Kidney (tissue), 14 donors: Measurements from ENCODE around the gene EEF1A1. TPM values are rescaled to one million over a fixed set of nuclear protein-coding genes. Genes with fewer than 3 reads are reported as not detected.
"Not testable (repeated sequence)": the region's sequence is repeated elsewhere in the genome, so short reads cannot be mapped to it uniquely, and the experiment has no call there.

Experiments
- DNase-seq, 5 donors: peaks; one replicate each; pipeline ENCODE4 v3.0.0-alpha.2; 2013 to 2020
- FAIRE-seq: peaks from 2 replicates; lab custom pipeline; 2012; peaks lifted over from hg19 to GRCh38; lab: Jason Lieb, UNC
- H3K27ac ChIP-seq, 2 donors: one replicate each; pipeline ENCODE4 v1.7.0; 2013; ENCODE audit warnings: low read depth in 2 of 2, low read length in 2 of 2, inconsistent platforms in 1 of 2
- H3K27me3 ChIP-seq: one replicate; pipeline ENCODE4 v1.7.1; 2013; ENCODE audit warnings: low read length, inconsistent platforms; ENCODE audit not compliant: control insufficient read depth, insufficient read depth
- H3K36me3 ChIP-seq, 3 donors: one replicate each; pipeline versions ENCODE4 v1.7.0 to v1.7.1; 2013; ENCODE audit warnings: low read length in 3 of 3, control low read depth in 1 of 3, inconsistent platforms in 1 of 3; ENCODE audit not compliant: insufficient read depth in 3 of 3, control insufficient read depth in 2 of 3
- H3K4me1 ChIP-seq, 3 donors: one replicate each; pipeline versions ENCODE4 v1.7.0 to v1.7.1; 2013; ENCODE audit warnings: low read length in 3 of 3, inconsistent platforms in 1 of 3, low read depth in 1 of 3; ENCODE audit not compliant: control insufficient read depth in 2 of 3, insufficient read depth in 2 of 3
- H3K4me3 ChIP-seq, 3 donors: one replicate each; pipeline versions ENCODE4 v1.7.0 to v1.8.1; 2013; ENCODE audit warnings: low read length in 3 of 3, control low read depth in 1 of 3, inconsistent platforms in 1 of 3
- H3K9ac ChIP-seq, 3 donors: one replicate each; pipeline versions ENCODE4 v1.7.0 to v1.7.1; 2013; ENCODE audit warnings: low read length in 3 of 3, control low read depth in 1 of 3, inconsistent platforms in 1 of 3
- H3K9me3 ChIP-seq, 3 donors: one replicate each; pipeline versions ENCODE4 v1.7.0 to v1.7.1; 2013; ENCODE audit warnings: low read length in 3 of 3, control low read depth in 1 of 3, inconsistent platforms in 1 of 3; ENCODE audit not compliant: control insufficient read depth in 2 of 3, insufficient read depth in 1 of 3
- CTCF ChIP-seq: IDR thresholded peaks from 3 replicates; pipeline ENCODE4 v1.5.1; 2012; ENCODE audit warnings: mild to moderate bottlenecking, moderate library complexity, borderline replicate concordance; ENCODE audit not compliant: insufficient read depth; ENCODE audit errors: extremely low read depth
- intact Hi-C: fragments of 100-400 bp; cut with DNase I; formaldehyde crosslinking; loops from one replicate; pipeline ENCODE4 v1.11.1; 2022
- polyA plus RNA-seq: library from polyadenylated mRNA; stranded (reverse); fragments of 350-450 nt; fragmentation: Illumina TruSeq; extraction: RNeasy Lipid Tissue Mini Kit (QIAGEN cat#74804); gene quantifications from one replicate; pipeline ENCODE4 v1.2.3, GENCODE V29; 2014; ENCODE audit warnings: low read depth, low replicate concordance; ENCODE audit not compliant: insufficient read depth
- total RNA-seq: library from RNA; stranded (reverse); fragmentation: NEBNext Ultra II Directional; extraction: Animal tissue kit (Norgen Biotek cat#: 25700); gene quantifications from one replicate; pipeline ENCODE4 v1.2.1, GENCODE V29; 2021
- donor health status: control.
- donor health status: control.
- donor health status: control.
- donor health status: control.
- donor health status: control.
- donor health status: DM: yes; HTN: yes; CAD: no.
- donor health status: Normal renal cell carcinoma (clear cell type).

Gene EEF1A1
- total and polyA plus RNA-seq, 2 donors from 2014 or later = 9,725 to 10,277 TPM

GRCh38 chr6:73519926-73520687 is 725 bp downstream of the EEF1A1 start:
- H3K27ac ChIP-seq = peak overlapping the region; percentile 99 to 100
- H3K4me1 ChIP-seq = peaks cover 3 to 34% (median 16%) of the 10 kb centered on the region in 3 donors
- DNase-seq (peak; percentile 68 to 95 (median 77)), FAIRE-seq (no peak)
- peak overlapping the region; percentile 98 to 100 (median 99) for H3K9ac ChIP-seq
- TF ChIP-seq CTCF = no peak
- H3K4me3 ChIP-seq = peak overlapping the region; percentile 95 to 98 (median 98)
- no peaks in the 10 kb centered on the region for H3K9me3 ChIP-seq
- intact Hi-C loops = loop anchor here (5.0 kb wide), 1 partner anchor 87 kb away; no protein-coding TSS in a partner anchor
- peaks cover 15 to 47% (median 18%) of the 10 kb centered on the region in 3 donors for H3K36me3 ChIP-seq
- no peaks in the 10 kb centered on the region for H3K27me3 ChIP-seq

DNA sequence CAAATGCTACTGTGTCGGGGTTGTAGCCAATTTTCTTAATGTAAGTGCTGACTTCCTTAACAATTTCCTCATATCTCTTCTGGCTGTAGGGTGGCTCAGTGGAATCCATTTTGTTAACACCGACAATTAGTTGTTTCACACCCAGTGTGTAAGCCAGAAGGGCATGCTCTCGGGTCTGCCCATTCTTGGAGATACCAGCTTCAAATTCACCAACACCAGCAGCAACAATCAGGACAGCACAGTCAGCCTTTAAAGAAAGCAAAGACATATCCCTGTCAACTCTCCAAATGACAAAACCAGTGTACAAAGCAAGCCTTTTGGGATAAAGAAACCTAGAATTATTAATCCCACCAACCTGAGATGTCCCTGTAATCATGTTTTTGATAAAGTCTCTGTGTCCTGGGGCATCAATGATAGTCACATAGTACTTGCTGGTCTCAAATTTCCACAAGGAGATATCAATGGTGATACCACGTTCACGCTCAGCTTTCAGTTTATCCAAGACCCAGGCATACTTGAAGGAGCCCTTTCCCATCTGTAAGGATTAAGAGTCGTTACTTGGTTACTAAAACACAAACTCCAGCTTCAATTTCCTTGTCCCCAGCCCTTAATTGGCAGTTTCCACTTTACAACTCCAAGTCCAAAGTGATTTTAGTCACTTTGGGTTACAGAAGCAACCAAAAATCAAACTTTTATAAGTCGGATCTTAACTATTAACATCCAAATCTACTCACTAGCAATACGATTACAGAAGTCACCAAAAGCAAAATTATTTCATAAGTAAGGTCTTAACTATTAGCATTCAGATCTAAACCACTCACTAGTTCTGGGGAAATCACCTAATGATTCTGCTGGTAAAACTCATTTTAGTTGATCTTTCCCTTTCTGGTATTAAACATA is 1.6 kb downstream of the EEF1A1 start:
- Histone ChIP-seq H3K27ac (peak overlapping the region; percentile 99 to 100), H3K36me3 (peaks cover 15 to 52% (median 19%) of the 10 kb centered on the region in 3 donors), H3K4me3 (peak overlapping the region; percentile 95 to 98 (median 98)), H3K9ac (peak overlapping the region; percentile 98 to 100 (median 99)), H3K4me1 (peaks cover 3 to 34% (median 16%) of the 10 kb centered on the region in 3 donors)
- DNase-seq, H3K9me3 ChIP-seq, FAIRE-seq, H3K27me3 ChIP-seq: not testable (repeated sequence)
- intact Hi-C loops = loop anchor here (5.0 kb wide), 1 partner anchor 88 kb away; no protein-coding TSS in a partner anchor

DNA sequence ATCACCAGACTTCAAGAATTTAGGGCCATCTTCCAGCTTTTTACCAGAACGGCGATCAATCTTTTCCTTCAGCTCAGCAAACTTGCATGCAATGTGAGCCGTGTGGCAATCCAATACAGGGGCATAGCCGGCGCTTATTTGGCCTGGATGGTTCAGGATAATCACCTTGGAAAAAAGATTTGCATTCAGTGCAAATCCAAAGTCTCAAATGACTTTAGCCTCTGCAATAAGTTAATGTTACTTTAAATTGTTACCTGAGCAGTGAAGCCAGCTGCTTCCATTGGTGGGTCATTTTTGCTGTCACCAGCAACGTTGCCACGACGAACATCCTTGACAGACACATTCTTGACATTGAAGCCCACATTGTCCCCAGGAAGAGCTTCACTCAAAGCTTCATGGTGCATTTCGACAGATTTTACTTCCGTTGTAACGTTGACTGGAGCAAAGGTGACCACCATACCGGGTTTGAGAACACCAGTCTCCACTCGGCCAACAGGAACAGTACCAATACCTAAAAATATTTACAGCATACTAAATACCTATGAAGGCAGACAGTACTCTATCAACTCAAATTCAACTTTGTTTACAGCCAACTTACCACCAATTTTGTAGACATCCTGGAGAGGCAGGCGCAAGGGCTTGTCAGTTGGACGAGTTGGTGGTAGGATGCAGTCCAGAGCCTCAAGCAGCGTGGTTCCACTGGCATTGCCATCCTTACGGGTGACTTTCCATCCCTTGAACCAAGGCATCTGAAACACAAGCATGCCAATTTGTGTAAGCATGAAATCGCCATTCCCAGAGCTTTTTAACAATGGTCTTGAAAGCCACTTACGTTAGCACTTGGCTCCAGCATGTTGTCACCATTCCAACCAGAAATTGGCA is 2.5 kb downstream of the EEF1A1 start:
- peak overlapping the region; percentile 6 to 40 for H3K27ac ChIP-seq
- peak overlapping the region; percentile 36 to 98 (median 72) for H3K4me3 ChIP-seq
- H3K9me3 ChIP-seq, FAIRE-seq, H3K27me3 ChIP-seq, DNase-seq: not testable (repeated sequence)
- H3K9ac ChIP-seq = peak overlapping the region; percentile 8 to 99 (median 31)
- peaks cover 3 to 30% (median 16%) of the 10 kb centered on the region in 3 donors for H3K4me1 ChIP-seq
- H3K36me3 ChIP-seq = peaks cover 15 to 52% (median 19%) of the 10 kb centered on the region in 3 donors
- intact Hi-C loops = loop anchor here (5.0 kb wide), 1 partner anchor 89 kb away; no protein-coding TSS in a partner anchor
